ENCODE data around the gene CHID1.

DNA sequence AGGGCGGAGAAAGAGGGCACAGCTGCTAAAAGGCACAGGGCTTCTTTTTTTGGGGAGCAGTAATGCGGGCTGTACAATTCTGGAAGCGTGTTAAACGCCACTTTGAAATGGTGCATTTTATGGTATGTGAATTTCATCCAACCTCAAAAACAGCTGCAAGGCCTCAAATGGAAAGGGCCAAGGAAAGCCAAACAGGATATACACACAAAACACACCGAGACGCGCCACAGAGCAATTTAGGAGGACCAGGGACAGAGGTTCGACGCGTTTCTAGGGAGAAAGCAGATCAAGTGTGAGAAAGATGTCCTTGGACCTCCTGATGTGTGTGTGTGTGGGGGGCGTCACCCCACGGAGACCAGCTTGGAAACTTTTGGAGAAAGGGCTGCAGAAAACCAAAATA lies 36.9 kb downstream of the CHID1 start:
- TF ChIP-seq, protein P1, sequence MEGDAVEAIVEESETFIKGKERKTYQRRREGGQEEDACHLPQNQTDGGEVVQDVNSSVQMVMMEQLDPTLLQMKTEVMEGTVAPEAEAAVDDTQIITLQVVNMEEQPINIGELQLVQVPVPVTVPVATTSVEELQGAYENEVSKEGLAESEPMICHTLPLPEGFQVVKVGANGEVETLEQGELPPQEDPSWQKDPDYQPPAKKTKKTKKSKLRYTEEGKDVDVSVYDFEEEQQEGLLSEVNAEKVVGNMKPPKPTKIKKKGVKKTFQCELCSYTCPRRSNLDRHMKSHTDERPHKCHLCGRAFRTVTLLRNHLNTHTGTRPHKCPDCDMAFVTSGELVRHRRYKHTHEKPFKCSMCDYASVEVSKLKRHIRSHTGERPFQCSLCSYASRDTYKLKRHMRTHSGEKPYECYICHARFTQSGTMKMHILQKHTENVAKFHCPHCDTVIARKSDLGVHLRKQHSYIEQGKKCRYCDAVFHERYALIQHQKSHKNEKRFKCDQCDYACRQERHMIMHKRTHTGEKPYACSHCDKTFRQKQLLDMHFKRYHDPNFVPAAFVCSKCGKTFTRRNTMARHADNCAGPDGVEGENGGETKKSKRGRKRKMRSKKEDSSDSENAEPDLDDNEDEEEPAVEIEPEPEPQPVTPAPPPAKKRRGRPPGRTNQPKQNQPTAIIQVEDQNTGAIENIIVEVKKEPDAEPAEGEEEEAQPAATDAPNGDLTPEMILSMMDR (IDR thresholded peaks at IDR 0.05; ENCODE audit: low read depth, low read length) = no peak
- TF ChIP-seq POLR2A (IDR thresholded peaks at IDR 0.05; ENCODE audit: extremely low read depth, insufficient read length) (no peak), MYC (IDR thresholded peaks at IDR 0.05; ENCODE audit: low read depth, low read length) (no peak)
- TF ChIP-seq, protein P2, sequence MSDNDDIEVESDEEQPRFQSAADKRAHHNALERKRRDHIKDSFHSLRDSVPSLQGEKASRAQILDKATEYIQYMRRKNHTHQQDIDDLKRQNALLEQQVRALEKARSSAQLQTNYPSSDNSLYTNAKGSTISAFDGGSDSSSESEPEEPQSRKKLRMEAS (IDR thresholded peaks at IDR 0.05; ENCODE audit: low read depth, low read length) = no peak

Measured in NB4 (cell line).